ENCODE results near the gene CFAP206.

CFAP206 gene

DNA sequence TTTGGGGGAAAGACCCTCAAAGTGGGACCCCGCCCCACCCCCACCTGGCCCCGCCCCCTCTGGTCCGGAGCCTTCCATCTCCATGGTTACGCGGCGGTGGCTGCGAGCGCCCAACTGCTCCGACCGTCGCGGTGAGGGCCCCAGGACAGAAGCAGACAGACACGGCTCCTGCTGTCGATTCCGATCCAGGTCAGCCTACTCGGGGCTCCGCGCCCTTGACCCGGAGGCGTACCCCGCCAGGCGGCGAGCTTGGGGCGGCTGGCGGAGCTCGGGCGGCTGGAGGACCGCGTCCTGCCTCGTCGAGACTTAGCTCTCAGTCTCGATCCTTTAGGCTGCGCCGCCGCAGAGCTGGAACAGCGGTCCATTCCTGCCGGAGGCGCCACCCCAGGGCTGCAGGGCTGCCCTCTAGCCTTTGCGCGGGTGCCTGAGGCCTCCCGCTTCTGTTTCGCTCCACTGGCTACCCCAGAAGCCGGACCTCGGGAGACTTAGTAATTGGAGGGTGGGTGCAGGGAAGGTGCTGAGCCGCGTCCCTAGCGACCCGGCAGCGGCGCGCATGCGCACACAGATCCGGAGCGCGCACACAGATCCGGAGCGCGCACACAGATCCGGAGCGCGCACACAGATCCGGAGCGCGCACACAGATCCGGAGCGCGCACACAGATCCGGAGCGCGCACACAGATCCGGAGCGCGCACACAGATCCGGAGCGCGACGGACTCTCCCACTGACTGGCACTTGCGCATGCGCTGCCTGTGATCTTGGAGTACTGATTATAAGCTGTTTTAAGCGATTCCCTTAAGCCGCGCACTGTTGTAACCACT, at the start of gene CFAP206:
Gene CFAP206, plus strand, starts transcription at position 72 of the 820 bp plus-strand sequence. CDS start 1,868 bp downstream, outside the sequence.
- DNase-seq (ENCODE audit: low read depth, low spot score) = peak; percentile 91

- DNase-seq (ENCODE audit: low read depth, low spot score) = no peak
Measured at GRCh38 chr6:87364602-87365252, 43.0 kb upstream of the CFAP206 start.

DNA sequence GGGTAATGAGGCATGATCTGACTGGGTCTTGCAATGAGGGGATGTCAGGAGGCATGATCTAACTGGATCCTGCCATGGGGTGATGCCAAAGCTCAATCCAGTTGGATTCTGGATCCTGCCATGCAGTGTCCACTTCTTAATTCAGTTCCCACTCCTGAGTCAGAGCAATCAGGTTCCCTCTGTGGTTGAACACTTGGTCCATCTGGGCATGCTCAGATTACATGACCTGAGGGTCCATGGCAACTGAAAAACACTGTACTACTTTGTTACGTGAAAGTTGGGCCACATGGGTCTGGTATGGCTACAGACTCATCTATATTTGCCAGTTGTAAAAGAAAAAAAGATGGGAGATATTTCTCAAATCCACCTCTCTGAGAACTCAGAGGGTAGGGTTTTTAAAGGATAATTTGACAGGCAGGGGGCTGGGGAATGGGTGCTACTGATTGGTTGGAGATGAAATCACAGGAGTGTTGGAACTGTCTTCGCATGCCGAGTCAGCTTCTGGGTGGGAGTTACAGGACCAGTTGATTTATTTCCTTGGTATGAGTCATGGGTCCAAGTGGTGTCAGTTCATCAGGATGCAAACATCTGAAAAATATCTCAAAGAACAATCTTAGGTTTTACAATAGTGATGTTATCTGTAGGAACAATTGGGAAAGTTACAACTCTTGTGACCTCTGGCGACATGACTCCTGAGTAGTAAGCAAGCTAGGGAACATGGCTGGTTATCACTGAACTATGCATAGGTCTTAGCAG, 41.5 kb upstream of the CFAP206 start:
- no peak for DNase-seq (ENCODE audit: low read depth, low spot score)

- DNase-seq (ENCODE audit: low read depth, low spot score) = no peak
Measured at GRCh38 chr6:87366899-87367298, 40.9 kb upstream of the CFAP206 start.

GRCh38 chr6:87373377-87373776, 34.4 kb upstream of the CFAP206 start:
- DNase-seq (ENCODE audit: low read depth, low spot score) = no peak

GRCh38 chr6:87375315-87375714, 32.5 kb upstream of the CFAP206 start:
- no peak for DNase-seq (ENCODE audit: low read depth, low spot score)

DNA sequence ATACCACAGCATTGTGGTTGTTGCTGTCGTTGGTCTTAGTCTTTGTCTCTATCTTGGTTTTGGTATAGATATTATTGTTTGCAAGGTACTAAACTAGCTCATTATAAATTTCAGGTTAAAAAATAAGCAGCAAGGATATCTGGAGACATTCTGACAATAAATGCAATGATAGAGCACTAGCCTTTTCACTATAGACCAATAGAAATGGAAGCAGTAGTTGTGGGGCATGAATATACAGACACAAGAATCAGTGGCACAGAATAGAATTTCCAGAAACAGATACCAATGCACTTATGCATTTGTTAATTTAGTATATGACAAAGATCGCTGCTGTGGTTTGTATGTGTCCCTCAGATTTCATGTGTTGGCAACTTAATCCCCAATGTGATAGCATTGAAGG, 31.1 kb upstream of the CFAP206 start:
- no peak for DNase-seq (ENCODE audit: low read depth, low spot score)

DNA sequence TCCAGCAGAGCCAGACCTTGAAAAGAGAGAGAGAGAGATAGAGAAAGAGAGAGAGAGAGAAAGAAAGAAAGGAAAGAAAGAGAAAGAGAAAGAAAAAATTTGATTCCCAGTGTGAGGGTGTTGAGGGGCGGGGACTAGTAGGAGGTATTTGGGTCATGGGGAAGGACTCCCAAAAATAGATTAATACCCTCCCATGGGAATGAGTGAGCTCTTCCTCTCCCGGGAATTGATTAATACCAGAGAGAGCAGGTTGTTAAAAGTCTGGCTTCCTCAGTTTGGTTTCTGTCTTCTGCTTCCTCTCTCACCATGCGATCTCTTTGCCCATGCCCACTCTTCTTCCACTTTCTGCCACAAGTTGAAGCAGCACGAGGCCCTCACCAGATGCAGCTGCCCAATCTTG, 28.8 kb upstream of the CFAP206 start:
- DNase-seq (ENCODE audit: low read depth, low spot score) = no peak

DNA sequence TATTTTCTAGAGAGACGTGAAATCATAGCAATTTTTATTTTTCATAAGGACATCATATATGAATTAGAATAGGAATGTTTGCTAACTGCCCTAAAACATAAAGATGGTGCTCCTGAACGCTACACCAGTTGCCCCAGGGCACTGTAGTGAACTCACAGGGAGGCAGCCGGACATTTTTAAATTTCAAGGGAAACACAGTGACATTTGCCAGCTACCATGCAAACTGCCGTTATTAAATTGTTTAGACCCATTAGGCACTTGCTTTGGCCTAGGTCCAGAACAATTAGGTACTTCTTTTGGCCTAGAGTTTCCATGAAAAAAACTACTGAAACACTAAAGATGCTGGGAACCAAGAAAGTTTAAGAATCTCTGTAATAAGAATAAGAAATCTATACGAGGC, 24.9 kb upstream of the CFAP206 start:
- no peak for DNase-seq (ENCODE audit: low read depth, low spot score)

GRCh38 chr6:87384038-87384437, 23.7 kb upstream of the CFAP206 start:
- DNase-seq (ENCODE audit: low read depth, low spot score) = no peak

- no peak for DNase-seq (ENCODE audit: low read depth, low spot score)
Measured at GRCh38 chr6:87384449-87384848, 23.3 kb upstream of the CFAP206 start.

DNA sequence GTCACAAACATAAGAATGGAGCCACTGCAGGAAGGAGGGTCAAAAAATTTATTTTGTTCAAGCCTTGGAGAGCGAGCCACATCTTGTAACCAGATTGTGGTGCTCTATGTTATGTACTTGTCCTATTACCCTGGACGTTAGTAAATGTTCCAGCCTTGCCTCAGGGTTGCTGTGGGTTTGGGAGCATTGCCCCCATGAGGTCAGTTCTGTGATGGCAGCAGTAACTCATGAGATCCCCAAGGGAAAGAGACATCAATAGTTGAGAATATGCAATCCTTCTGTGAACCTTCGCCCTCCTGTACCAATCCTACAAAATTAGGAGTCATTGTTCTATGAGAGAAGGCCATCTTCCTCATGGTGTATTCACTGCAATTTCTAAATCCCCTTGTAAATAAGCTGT, 16.4 kb upstream of the CFAP206 start:
- peak; percentile 54 for DNase-seq (ENCODE audit: low read depth, low spot score)

DNA sequence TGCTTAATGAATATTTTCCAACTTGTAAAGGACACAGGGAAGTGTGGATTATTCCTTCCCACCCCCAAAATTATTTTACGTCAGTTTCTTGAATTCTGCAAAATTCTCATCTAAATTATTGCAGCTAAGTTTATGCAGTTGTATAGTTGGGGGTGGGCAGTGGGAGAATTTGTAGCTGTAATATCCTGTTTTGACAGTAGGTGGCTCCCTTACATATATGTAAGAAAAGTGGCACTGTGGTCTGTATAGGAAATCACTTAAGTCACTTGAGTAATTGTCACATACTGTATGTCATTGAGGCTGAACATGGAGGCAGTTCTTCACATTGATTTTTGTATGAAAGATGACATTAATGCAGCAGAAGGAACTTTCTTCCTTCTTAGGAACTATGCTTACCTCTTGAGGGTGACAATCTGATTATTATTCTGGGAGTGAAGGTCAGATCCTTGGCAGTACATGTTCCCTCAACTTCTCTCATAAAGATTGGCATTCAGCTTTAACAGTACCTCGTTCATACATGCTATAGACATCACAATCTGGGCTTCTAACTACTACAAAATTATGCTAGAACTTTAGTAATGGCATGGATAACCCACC, 14.6 kb upstream of the CFAP206 start:
- peak; percentile 13 for DNase-seq (ENCODE audit: low read depth, low spot score)

- DNase-seq (ENCODE audit: low read depth, low spot score) = no peak
Measured at GRCh38 chr6:87395431-87395830, 12.3 kb upstream of the CFAP206 start.

GRCh38 chr6:87396595-87397392, 11.0 kb upstream of the CFAP206 start:
- no peak for DNase-seq (ENCODE audit: low read depth, low spot score)

DNA sequence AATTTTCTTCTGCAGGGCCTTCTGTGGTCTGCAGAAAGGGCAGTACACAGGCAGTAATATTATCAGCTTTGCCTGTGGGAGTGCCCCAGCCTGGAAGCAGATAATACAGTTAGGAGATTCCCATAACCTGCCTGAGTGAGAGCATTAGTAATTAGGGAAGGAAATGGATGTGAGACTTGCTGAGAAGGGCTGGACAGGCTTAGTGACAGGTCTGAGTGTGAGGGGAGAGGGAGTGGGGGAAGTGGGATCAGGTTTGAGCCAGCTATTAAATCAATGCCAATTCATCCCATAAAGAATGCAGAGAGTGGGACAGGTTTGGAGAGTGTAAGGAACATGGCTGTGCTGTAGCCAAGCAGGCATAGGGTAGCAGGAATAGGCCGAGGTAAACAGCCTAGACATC, 10.1 kb upstream of the CFAP206 start:
- no peak for DNase-seq (ENCODE audit: low read depth, low spot score)

GRCh38 chr6:87401832-87402231, 5.9 kb upstream of the CFAP206 start:
- no peak for DNase-seq (ENCODE audit: low read depth, low spot score)

DNA sequence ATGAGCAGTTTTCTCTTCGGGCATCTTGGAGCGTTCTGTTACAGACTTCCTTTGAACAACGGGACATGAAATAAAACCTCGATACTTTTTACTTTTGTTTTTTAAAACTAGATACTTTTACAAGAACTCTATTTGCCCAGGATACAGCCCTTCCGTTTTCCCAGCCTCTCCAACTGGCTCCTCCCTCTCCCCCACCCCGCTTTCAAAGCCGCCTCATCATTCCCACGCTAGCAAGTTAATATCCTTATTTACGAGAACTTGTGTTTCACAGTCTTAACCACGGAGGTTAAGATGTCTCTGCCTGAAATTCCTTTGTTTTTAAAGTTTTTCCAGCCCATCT, 241 bp upstream of the CFAP206 start:
- no peak for DNase-seq (ENCODE audit: low read depth, low spot score)

DNA sequence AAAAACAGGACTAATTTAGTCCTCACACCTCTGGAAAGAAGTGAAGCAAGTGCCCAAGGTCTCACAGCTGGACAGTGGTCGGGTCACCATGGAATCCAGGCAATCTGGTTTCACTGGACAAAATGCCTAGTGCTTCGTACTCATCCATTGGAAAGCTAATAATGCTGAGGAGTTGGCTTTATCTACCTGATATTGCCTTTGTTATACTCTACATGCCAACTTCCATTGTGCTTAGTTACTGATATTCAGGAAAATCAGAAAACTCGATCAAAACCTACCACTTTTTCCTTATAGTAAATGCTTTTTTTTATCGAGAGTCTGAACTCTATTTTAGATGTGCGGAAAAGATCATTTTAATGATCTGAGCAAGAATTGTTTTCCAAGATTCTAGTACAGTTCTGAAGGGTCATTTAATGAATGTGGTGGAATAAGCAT, 966 bp downstream of the CFAP206 start:
- DNase-seq (ENCODE audit: low read depth, low spot score) = no peak

DNA sequence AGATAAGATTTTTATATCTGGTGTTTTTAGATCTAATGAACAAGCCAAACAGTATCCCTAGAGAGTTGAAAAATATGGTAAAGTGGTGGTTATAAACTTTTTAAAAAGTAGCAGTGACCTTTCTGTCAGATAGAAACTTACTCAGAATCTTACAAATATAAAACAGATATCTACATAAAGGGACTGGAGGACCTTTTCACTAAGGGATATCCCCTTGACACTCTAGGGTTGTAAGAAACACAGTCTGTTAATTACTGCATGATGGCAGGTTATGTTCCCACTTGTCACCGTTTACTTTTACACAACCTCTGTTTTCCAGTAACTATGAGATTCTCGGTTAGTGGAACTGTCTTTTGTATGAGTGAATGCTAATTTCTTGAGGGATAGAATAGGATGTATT, 11.5 kb downstream of the CFAP206 start:
- no peak for DNase-seq (ENCODE audit: low read depth, low spot score)

DNA sequence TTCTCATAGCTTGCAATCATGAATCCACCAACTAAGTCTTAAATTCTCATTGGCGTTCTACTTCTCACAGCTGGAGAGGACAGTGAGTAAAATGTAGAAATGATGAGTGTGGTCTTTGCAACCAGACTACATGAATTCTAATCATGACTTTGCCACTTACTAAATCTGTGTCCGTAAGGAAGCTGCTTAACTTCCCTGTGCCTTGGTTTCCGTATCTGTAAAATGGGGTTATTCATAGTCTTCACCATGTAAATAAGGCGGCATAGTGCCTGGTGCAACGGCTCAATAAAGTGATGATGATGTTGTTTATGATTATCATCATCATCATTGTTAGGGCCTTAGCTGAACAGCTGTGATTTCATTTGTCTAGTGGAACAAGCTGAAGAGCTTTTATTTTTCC, 12.6 kb downstream of the CFAP206 start:
- DNase-seq (ENCODE audit: low read depth, low spot score) = no peak

All from ELF-1 (cell line).